HL-60/S4 treated with phorbol 12-myristate 13-acetate at 8.2 ng/mL for 4 days and 3 days (cell line): Measurements from ENCODE around the gene RASAL2.
"Not testable (repeated sequence)": the region's sequence is repeated elsewhere in the genome, so short reads cannot be mapped to it uniquely, and the experiment has no call there.

Experiments
- in situ Hi-C: fragments of 300-500 bp; cut with MboI; formaldehyde crosslinking; loops from 2 replicates; pipeline ENCODE4 v1.15.0; 2022; ENCODE audit warnings: low sequenced_read_pairs

The RASAL2 gene

DNA sequence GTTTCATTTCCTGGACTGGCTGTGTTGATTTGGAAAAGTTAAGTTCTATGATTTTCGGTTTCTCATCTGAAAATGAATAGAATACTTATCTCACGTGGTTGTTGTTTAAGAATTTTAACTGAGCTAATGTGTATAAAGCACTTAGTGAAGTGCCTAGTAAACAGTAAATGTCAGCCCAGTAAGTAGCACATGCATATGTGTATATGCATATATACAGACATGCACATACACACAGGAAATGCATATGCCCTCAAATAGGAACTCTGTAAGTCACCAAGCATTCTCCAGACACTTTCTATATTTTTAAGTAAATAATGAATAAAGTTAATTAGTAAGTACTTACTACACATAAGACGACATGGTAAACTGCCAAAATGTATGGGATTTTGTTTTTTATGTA is 274.3 kb downstream of the RASAL2 start:
- in situ Hi-C loops = no loop called here

DNA sequence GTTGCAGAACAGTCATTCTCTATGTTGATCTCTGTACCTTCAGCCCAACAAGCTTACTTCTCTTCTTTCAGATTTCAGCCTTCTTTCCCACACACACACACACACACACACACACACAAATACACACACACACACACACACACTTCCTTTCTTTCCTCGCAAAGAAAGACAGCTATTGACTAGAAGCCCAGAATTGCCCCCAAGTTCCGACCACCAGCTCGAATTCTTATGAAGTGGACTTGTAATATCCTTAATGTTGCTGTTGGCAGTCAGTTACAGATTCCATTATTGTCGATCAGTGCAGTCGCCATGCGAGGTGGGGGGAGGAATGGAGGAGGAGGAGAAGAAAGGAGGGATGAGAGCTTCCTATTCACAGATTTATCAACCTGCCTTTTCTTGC is 277.3 kb downstream of the RASAL2 start:
- in situ Hi-C loops = no loop called here

DNA sequence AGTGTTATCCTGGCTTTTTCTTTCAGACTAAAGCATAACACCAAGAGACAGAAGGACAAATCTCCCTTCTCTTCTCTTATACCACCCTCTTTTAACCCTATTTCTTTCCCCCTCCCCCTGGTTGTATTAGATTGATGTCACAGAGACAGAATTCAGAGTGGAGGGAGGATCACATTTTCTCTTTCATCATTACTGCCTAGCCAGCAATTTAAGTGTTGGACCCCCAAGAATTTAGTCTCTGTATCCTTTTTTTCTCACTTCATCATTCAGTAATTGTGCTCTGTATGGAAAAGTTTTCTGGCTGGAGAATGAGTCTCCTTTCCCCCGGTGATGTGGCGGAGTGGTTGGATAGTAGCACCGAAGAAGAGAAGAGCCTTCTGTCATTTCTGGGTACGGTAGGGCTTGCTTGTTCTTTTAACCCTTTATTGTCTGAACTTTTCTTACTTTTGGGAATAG is 278.1 kb downstream of the RASAL2 start:
- in situ Hi-C loops = no loop called here

DNA sequence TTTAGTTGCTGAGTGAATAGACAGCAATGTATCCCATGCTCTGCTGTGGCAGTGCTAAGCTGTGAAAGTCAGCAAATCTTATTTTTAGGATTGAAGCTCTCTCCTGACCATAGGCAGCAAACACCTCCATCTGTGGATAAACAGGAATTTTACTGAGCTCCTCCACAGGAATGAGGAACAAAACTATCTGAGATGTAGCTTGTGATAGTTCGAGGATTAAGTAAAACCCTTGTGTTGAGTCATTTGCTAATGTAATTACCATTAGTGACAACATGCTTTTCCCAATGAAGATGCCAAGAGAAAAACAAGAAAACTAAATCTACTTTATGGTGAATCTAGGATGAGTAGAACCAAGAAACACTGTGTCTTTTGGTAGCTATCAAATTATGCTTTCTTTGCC is 280.1 kb downstream of the RASAL2 start:
- in situ Hi-C loops = no loop called here

DNA sequence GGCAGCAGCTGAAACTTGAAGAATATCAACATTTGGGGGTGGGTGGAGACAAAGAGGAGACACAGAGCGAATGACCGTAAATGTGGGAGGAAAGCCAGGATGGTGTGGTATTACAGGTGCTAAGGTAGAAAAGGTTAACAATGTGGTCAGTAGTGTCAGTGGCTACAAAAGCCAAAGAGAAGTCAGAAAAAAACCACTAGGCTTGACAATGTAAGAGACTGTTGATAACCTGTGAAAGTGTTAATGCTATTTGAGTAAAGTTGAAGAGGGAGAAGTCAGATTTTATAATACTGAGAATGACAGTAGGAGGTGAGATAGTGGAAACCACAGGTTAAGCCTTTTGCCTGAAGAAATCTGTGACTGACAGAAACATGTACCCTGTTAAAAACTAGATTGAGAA is 282.1 kb downstream of the RASAL2 start:
- in situ Hi-C loops = no loop called here

DNA sequence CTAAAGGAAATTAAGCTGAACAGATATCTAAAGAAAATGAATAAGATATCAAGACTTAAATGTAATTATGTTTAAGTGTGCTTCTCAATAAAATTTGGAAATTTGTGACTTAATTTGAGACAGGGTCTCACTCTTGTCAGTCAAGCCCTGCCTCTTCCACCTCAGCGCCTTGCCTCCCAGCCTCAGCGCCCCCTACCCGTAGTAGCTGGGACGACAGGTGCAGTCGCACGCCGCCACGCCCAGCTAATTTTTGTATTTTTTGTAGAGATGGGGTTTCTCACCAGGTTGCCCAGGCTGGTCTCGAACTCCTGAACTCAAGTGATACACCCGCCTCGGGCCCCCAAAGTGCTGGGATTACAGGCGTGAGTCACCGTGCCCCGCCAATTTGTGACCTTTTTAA is 285.9 kb downstream of the RASAL2 start:
- in situ Hi-C loops = no loop called here

DNA sequence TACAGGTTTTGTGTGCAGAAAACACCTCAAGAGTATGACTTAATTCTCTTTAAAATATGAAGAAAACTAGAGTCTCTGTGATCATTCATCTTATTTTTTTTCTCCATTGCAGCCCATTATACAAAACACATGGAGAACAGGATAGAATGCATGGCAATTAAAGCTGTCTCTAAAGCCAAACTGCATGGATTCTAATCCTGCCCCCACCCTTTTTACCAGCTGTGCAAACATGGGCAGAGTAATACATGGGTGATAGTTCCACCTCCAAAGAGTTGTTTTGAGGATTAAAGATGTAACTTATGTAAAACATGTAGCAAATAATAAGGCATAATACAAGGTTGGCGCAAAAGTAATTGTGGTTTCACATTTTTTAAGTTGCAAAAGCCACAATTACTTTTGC is 288.5 kb downstream of the RASAL2 start:
- in situ Hi-C loops = no loop called here

DNA sequence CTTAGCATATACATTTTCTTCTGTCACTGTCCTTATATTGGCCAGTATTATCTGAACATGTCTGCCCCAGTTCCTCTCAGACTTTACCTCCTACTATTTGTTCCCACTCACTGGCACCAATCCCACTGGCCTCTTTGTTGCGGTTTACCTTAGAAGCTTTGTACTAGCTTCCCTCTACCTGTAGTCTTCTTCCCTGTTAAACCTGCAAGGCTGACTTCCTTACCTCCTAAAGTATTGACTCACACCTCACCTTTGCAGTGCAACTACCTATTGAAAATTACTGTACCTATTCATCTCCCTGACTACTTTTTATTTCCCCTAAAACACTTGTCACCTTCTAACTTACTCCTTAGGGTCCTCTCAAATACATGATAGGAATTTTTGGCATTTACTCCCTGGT is 291.8 kb downstream of the RASAL2 start:
- in situ Hi-C loops = no loop called here

DNA sequence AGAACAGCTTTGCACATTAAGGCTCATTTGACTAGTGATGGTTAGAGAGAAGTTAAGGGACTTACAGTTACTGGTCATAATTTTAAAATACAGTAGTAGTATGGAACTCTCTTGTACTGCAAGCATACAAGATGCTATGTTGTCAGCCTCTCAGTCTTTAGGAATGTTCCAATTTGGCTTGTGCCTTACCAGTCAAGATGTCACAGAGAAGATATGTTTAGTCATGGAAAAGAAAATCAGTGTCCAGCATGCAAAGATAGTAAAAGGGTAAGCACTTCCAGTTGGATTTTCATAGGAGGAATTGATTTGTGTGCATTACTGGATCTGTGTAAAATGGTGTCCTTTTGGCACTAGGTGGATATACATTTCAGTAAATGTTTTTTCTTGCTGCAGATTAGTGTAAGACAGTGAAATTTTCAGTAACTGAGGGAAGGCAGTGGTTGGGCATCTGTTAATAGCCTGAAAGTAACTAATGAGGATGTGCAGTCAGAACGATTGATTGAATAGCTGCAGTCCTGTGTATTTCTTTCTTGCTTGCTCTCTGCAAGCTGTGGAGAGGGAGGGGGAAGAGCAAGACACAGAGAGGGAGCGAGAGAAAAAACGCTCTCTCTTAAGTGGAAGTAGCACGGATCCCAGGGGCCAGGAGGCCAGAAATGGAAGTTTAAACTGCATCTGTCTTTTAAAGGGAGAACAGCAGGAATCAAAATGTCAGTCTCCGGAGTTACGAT is 294.7 kb downstream of the RASAL2 start:
- in situ Hi-C loops = no loop called here

DNA sequence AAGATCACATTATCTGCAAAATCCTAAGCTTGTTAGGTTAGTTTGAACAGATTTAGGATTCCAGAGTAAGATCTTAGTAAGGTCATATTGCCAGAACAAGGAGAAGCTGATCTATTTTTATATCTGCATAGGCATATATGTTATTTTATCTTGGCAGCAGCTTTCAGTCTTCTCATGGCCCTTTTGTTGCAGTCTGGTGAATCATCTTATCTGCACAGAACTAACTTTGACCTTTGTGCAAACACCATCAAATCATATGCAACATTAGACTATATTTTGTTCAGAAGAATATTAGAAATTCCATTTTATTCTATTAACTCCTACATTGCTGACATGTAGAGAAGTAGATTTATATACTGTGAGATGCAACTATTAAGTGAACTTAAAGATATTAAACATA is 295.5 kb downstream of the RASAL2 start:
- in situ Hi-C loops = no loop called here

DNA sequence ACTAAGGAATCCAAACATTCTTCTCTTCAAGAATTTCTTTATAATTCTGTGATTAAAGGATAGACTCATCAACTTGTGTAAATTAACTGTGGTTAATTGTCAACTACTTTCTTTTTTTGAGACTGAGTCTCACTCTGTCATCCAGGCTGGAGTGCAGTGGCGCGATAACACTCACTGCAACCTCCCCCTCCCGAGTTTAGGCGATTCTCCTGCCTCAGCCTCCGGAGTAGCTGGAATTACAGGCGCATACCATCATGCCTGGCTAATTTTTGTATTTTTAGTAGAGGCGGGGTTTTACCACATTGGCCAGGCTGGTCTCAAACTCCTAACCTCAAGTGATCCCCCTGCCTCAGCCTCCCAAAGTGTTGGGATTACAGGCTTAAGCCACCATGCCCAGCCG is 296.4 kb downstream of the RASAL2 start:
- in situ Hi-C loops = not testable (repeated sequence)

DNA sequence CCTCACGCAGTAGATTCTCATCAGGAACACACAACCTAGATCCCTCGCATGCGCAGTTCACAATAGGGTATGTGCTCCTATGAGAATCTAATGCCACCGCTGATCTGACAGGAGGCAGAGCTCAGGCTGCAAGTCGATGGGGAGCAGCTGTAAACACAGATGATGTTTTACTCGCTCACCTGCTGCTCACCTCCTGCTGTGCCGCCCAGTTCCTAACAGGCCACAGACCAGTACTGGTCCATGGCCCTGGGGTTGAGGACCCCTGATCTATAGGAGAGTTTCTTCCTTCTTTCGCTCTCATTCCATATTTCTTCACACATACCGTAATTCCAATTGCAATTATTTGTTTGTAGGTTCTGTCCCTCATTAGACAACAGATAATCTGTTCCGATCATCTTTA is 299.5 kb downstream of the RASAL2 start:
- in situ Hi-C loops = no loop called here

DNA sequence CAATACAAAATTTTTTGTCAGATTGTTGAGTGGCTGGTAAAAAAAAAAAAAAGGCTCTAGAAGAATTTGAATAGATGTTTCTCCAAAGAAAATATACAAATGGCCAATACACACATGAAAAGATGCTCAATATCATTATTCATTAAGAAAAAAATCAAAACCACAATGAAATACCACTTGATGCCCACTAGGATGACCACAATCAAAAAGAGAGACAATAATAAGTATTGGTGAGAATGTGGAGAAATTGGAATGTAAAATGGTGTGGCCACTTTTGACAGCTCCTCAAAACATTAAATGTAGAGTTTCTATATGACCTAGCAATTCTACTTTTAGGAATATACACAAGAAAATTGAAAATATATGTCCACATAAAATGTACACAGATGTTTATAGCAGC is 302.9 kb downstream of the RASAL2 start:
- in situ Hi-C loops = no loop called here

DNA sequence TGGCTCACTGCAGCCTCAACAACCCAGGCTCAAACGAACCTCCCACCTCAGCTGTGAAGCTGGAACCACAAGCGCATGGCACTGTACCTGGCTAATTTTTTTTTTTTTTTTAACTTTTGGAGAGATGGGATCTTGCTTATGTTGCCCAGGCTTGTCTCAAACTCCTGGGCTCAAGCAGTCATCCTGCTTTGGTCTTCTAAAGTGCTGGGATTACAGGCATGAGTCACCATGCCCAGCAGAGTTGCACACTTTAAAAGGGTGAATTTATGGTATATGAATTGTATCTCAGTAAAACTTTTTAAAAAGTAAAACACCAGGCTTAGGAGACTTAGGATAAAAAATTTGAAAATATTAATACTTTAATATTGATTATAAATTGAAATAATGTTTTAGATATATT is 303.8 kb downstream of the RASAL2 start:
- in situ Hi-C loops = no loop called here

DNA sequence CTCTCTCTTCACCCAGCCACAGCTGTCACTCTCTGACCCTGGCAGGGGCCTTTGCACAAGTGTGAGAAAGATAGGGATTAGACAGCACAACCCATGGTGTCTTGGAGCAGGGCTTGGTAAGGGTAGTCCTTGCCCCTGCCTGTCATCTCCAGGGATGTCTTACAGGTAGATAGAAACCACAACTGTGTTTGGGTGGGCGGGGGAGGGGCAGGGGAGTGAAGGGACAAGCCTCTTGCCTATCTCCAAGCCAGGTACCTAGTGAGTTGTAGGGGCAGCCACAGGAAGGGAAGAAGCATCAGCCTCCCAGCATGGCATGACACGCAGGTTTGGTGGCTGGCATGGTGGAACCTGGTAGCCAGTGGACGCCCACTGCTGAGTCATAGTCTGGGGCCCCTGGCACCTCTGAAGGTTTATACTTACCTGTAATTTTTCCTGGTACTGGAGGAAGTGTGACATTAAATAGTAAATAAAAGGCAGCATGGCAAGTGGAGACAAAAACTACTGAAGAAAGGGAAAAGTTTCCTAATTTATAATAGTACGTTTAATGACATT is 305.3 kb downstream of the RASAL2 start:
- in situ Hi-C loops = no loop called here

DNA sequence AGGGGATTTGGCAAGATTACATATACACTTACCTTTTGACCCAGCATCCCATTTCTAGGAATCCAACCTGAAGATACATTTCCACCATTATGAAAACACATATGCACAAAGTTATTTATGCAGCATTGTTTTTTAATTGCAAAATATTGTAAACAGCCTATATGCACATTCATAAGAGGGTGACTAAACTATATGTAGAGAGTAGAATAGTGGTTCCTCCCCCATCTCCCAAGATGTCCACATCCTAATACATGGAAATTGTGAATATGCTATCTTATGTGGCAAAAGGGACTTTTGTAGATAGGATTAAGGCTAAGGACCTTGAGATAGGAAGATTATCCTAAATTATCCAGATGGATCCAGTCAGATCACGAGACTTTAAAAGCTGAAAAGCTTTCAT is 311.2 kb downstream of the RASAL2 start:
- in situ Hi-C loops = no loop called here

DNA sequence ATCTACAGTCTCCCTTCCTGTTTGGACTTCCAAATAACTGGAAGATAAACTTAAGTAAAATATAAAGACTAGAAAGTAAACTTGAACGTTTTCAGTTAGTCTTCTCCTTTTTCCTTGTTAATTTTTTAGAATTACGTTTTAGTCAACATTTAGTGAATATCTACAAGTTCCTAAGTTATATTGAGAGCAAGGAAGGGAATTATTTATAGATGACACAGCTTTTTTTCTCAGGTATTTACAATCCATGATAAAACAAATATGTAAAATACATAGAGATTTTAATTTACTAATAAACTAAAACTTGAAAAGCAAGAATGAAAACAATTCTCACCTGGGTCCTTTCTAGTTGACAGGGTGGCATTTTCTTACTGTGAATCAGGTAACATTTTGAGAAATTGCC is 313.3 kb downstream of the RASAL2 start:
- in situ Hi-C loops = no loop called here

DNA sequence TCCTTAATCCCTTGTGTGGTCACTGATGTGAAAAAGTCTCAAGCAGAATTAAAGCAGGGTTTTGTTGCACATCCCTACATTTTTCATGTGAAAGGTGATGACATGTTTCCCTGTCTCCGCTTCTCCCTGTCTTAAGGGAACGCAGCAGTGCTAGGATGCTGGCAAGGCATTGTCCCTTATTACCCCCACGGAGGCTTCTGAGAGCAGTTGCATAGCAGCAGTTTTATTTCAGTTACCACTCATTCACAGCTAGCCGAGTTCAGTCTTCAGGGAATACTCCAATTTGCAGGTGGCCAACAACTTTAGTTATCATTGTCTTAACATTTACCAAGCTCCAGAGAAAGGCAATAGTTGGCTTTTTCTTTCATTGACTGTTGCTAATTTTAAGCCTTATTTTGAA is 313.8 kb downstream of the RASAL2 start:
- in situ Hi-C loops = no loop called here

DNA sequence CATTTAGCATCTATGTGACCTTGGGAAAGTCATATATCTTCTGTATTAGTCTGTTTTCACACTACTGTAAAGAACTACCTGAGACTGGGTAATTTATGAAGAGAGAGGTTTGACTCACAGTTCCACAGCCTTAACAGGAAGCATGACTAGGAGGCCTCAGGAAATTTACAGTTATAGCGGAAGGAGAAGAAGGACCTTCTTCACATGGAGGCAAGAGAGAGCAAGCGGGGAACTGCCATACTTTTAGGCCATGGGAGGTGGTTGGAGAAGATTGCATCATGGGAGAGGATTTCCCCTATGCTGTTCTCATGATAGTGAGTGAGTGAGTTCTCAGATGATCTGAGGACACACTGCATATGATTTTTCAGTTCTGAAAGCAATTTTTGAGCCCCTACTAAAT is 315.0 kb downstream of the RASAL2 start:
- in situ Hi-C loops = no loop called here

DNA sequence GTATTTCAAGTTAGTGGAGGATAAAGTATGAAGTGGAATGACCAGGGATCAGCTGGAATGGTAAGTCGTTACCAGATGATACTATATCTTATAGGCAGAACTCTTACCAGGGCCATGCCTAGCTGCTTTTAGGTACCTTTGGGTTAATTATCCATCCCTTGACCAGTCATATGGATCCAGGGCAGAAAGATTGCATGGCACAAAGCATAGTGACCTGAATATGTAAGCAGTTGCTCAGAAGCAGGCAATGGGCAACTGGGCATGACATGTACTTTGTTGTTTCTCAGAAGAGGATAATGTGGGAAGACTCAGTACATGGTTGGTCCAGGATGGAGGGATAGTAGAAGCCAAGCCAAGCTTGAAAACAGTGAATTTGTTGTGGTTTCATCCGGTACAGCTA is 315.6 kb downstream of the RASAL2 start:
- in situ Hi-C loops = no loop called here

DNA sequence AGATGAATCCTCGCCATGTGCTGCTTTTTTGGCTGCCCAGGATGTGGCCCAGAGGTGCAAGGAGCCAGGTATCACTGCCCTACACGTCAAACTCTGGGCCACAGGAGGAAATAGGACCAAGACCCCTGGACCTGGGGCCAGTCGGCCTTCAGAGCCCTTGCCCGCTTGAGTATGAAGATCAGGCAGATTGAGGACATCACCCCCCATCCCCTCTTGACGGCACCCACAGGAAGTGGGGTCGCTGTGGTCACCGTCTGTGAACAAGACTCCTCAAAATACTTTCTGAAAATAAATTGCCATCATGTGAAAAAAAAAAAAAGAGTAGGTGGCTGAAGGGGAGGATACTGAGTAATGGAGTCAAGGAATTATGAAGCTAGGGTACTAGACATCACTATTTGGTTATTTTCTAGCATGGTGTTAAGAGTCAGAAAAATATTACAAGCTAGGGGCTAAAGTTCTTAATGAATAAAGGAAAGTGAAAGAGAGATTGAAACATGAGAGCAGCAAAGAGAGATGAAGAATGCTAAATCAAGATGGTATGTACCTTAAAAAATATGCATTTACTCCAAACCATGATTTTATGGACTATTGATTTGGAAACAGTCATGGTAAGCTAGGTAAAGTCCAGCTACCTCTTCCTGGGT is 318.0 kb downstream of the RASAL2 start:
- in situ Hi-C loops = no loop called here

DNA sequence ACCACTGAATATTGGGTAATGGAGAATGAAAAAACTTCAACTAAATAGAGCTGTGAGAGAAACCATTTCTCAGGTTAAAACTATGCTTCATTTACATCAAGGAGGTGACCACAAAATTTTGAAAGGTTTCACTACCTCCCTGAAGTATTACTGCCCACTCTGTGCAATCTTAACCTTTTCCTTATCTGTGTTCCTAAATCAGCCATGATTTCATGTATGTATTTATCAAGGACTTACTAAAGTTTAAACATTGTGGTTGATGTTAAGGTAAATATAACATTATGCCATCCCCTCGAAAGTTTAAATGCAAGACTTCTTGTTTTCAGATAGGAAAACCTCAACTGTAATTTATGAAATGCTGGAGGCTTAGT is 318.5 kb downstream of the RASAL2 start:
- in situ Hi-C loops = no loop called here

DNA sequence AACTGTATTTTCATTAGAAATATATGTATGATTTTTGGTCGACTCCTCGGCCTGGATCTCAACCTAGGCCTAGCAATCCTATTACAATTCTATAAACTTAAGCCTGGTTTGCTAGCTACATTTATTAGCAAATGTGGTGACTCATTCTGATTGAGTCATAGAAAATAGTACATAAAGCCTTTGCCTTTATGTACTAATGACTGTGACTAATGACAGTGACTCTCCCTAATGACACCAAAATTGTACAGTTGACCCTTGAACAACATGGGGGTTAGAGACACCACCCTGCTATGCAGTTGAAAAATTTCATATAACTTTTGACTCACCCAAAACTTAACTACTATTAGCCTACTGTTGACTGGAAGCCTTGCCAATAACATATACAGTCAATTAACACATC is 324.0 kb downstream of the RASAL2 start:
- in situ Hi-C loops = no loop called here
